Parietal lobe (tissue), 2 donors: ENCODE data around the gene ANO9. TPM values are rescaled to one million over a fixed set of nuclear protein-coding genes. Genes with fewer than 3 reads are reported as not detected.

Source experiments
- small RNA-seq: library from RNA; depleted of rRNA; stranded (forward); fragments of <200 nt; gene quantifications from one replicate; pipeline ENCODE3, GENCODE V24; 2014; ENCODE audit warnings: low replicate concordance
- total RNA-seq: library from RNA; depleted of rRNA; stranded (reverse); fragments of >200 nt; gene quantifications from one replicate; pipeline ENCODE4 v1.2.3, GENCODE V29; 2014

Gene ANO9
- not detected for total RNA-seq

DNA sequence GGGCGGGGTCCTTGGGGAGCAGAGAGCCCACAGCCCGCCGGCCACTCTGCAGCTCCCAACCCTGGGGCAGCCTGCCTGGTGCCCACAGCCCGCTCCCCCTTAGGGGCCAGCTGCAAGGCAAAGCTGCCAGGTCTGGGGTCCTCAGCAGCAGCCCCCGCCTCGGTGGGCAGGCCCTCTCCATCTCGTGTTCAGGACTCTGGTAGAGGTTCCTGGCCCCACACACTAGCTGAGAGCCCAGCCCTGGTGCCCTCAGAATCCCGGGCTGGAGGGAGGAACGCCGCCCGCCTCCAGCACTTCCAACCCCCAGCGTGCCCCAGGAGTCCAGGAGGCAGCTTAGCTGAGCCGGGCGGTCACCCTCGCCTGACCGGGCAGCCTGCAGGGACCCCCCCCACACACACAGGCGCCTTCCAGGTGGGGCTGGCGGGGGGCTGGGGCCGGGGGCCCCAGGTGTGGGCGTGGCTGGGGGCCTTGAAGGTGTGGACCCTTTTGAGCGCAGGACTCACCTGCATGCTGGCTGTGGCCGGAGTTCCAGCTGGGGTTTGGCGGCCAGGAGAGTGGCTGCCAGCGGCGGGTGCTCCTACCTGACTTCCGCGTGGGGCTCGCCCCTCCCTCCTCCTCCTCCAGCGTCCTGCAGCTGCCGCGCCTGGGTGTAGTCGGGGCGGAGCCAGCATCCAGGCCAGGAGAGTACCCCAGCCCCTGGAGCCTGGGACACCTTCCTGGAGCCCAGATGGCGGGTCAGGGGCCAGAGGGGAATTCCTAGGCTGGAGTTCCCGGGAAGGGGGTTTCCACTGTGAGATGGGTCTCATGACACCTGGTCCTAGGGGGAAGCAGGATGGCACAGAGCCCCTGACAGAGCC, at the start of gene ANO9:
ANO9 (minus strand) TSS at position 594 of the 857 bp plus-strand sequence; CDS start at position 509, 85 bp downstream.

GRCh38 chr11:449889-450808, 8.3 kb upstream of the ANO9 start, which contains the start of gene PTDSS2:
Gene PTDSS2 (plus strand): TSS chr11:450279. CDS start chr11:450456, 177 bp downstream.

GRCh38 chr11:394034-394857, 47.6 kb downstream of the ANO9 start, which contains the start of gene PKP3:
Gene PKP3 (plus strand): TSS chr11:394209. CDS start chr11:394293, 84 bp downstream.

DNA sequence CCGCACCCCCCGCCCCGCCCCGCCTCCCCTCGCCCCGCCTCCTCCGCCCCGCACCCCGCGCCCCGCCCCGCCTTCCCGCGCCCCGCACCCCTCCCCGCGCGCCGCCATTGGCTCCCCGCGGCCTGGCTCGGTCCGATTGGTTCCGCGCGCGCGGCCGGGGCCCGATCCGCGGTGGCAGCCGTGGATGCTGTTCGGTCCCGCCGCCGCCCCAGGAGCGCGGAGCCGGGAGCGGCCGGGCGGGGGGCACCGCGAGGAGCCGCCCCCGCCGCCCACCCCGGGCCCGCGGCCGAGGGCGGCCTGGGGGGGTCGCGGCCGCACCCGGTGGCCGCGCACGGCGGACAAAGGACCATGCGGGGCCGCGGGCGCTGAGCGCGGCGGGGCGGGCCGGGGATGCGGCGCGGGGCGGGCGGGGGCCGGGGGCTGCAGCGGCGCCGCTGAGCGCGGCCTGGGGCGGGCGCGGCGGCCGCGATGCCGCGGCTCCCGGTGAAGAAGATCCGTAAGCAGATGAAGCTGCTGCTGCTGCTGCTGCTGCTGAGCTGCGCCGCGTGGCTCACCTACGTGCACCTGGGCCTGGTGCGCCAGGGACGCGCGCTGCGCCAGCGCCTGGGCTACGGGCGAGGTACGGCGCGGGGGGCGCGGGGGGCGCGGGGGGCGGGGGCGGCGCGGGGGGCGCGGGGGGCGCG, 72.3 kb downstream of the ANO9 start, which contains the start of gene B4GALNT4:
B4GALNT4 (plus strand) TSS at position 164 of the 683 bp plus-strand sequence; CDS start at position 469, 305 bp downstream.

Small RNA genes lying within 50 kb of the gene (small RNA-seq; reads per million reads assigned to genes)
- gene RN7SL838P = not detected

Other genes with a start within 250 kb of the ANO9 start
- not detected for gene SCGB1C1, start 248.9 kb downstream of the ANO9 start, total RNA-seq
- 11.9 TPM for gene BET1L, start 234.6 kb downstream of the ANO9 start, total RNA-seq
- gene RIC8A, start 234.3 kb downstream of the ANO9 start, total RNA-seq = 84.5 TPM
- gene SIRT3, start 205.7 kb downstream of the ANO9 start, total RNA-seq = 23.8 TPM
- gene PSMD13, start 205.0 kb downstream of the ANO9 start, total RNA-seq = 68.9 TPM
- not detected for gene NLRP6, start 163.6 kb downstream of the ANO9 start, total RNA-seq
- 2.2 TPM for gene PGGHG, start 152.9 kb downstream of the ANO9 start, total RNA-seq
- gene IFITM5, start 142.5 kb downstream of the ANO9 start, total RNA-seq = not detected
- 3.1 TPM for gene IFITM2, start 134.2 kb downstream of the ANO9 start, total RNA-seq
- 1.3 TPM for gene IFITM1, start 128.0 kb downstream of the ANO9 start, total RNA-seq
- gene IFITM3, start 121.2 kb downstream of the ANO9 start, total RNA-seq = 4.1 TPM
- 163 TPM for gene B4GALNT4, start 72.5 kb downstream of the ANO9 start, total RNA-seq
- not detected for gene PKP3, start 47.8 kb downstream of the ANO9 start, total RNA-seq
- gene SIGIRR, start 27.0 kb downstream of the ANO9 start, total RNA-seq = 6.6 TPM
- gene PTDSS2, start 8.3 kb upstream of the ANO9 start, total RNA-seq = 46.3 TPM
- gene RNH1, start 65.2 kb upstream of the ANO9 start, total RNA-seq = 44.4 TPM
- 32.6 TPM for gene HRAS, start 93.6 kb upstream of the ANO9 start, total RNA-seq
- 1.9 TPM for gene LRRC56, start 95.5 kb upstream of the ANO9 start, total RNA-seq
- not detected for gene LMNTD2, start 118.7 kb upstream of the ANO9 start, total RNA-seq
- 4.4 TPM for gene RASSF7, start 119.0 kb upstream of the ANO9 start, total RNA-seq
- 42.6 TPM for gene PHRF1, start 134.5 kb upstream of the ANO9 start, total RNA-seq
- gene IRF7, start 173.9 kb upstream of the ANO9 start, total RNA-seq = 4.1 TPM
- not detected for gene CDHR5, start 182.9 kb upstream of the ANO9 start, total RNA-seq
- not detected for gene SCT, start 185.2 kb upstream of the ANO9 start, total RNA-seq
- gene DRD4, start 195.3 kb upstream of the ANO9 start, total RNA-seq = 0.31 TPM